Esophagus muscularis mucosa (tissue), 4 donors: Measurements from ENCODE around the gene ITGA8.

Source experiments
- CTCF ChIP-seq, 3 experiments: fragments of 200-600 bp in 2 of 3; fragments of 450-650 bp in 1 of 3; sonication (generic) in 2 of 3; IDR thresholded peaks; one replicate each; pipeline ENCODE4 v1.5.1; 2017 to 2019; ENCODE audit warnings: antibody characterized with exemption in 3 of 3, mild to moderate bottlenecking in 2 of 3, moderate library complexity in 1 of 3
- EP300 ChIP-seq: sonication (generic); formaldehyde crosslinking; IDR thresholded peaks from one replicate; pipeline ENCODE4 v1.6.1; 2017; ENCODE audit warnings: antibody characterized with exemption
- POLR2A ChIP-seq: fragments of 450-650 bp; IDR thresholded peaks from one replicate; pipeline ENCODE4 v1.6.1; 2017; ENCODE audit warnings: antibody characterized with exemption, moderate library complexity, mild to moderate bottlenecking, low read depth
- POLR2AphosphoS5 ChIP-seq, 2 donors: sonication (generic); formaldehyde crosslinking; IDR thresholded peaks; one replicate each; pipeline ENCODE4 v1.6.1; 2017; ENCODE audit warnings: antibody characterized with exemption in 2 of 2

- TF ChIP-seq CTCF (IDR thresholded peaks at IDR 0.05) (no peak), POLR2A (no peak), POLR2AphosphoS5 (IDR thresholded peaks at IDR 0.05) (no peak), EP300 (no peak)
These were observed 27.9 kb upstream of the ITGA8 start for GRCh38 chr10:15747632-15748031.
